Stimulated activated CD4-positive, alpha-beta T cell treated with anti-CD3 and anti-CD28 coated beads, Interleukin-2, amount 100 ng/mL, for 24 hours (primary cell): ENCODE results near the gene SLC17A7.

Experiments used
- DNase-seq, 2 donors: peaks; one replicate each; pipeline ENCODE4 v3.0.0-alpha.2; 2020

SLC17A7 gene

DNA sequence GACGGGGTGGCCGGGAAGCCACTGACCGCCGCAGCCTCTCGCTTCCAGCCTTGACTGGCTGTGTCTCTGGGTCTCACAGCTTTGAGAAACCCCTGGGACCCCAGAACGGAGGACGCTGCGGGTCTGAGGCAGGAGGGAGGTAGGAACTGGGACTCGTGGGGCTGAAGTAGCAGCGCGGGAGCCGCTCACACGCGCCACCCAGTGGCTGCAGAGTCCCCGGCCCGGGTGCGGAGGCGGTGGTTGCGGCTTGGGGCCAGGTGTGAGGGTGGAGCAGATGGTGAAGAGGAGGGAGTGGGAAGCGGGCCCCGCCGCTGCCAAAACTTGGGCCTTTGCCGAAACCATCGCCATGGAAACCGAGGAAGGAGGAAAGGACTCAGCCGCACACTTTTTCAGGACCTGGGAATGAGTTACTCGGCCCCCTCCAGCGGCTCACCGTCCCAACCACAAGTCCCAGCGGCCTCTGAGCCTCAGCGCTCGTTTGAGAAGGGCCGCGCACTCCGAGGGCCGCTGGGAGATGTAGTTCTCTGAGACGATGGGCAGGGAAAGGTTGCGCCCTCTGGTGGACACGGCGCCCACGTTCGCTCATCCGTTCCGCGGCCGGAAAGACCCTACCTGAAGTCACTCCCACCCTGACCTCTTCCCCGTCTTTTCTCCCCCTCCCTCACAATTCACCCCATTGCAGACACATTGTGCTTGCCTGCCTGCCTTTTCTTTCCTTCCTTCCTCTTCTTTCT lies 2.2 kb upstream of the SLC17A7 start:
- peak; percentile 94 to 95 for DNase-seq

DNA sequence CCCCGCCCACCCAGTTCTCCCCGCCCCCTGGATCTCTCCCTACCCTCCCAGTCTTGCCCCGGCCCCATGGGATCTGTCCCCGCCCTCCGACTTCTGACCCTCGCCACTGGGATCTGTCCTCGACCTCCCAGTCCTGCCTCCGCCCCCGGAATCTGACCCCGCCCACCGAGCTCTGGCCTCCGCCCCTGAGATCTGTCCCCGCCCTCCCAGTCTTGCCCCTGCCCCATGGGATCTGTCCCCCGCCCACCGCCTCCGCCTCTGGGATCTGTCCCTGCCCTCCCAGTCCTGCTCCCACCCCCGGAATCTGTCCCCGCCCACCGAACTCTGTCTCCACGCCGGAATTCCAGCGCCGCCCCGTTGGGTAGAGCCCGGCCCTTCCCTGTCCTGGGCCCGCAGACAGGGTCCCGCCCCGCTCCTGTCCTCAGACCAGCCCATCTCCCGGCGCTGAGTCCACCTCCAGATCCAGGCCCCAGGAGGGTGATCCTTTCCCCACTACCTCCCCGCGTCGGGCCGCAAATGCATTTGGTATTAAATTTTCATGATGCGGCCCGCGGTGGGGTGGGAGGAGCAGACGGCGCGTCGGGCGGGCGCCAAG lies 1.5 kb upstream of the SLC17A7 start:
- DNase-seq: peak; percentile 66 to 78

DNA sequence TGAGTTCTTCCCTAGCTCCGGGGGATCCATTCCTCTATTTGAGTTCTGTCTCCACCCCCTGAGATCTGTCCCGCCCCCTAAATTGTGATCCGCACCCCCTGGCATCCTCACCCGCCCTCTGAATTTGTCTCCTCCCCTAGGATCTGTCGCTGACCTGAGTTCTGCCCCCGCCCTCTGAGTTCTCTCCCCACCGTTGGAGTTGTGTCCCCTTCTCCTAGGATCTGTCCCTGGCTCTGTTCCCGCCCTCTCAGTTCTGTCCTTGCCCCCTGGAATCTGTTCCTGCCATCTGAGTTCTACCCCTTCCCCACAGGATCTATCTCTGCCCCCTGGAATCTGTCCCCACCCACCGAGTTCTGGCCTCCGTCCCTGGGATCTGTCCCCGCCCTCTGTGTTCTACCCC lies 1.0 kb upstream of the SLC17A7 start:
- peak in 1 of 2 donors; percentile 35 for DNase-seq

DNA sequence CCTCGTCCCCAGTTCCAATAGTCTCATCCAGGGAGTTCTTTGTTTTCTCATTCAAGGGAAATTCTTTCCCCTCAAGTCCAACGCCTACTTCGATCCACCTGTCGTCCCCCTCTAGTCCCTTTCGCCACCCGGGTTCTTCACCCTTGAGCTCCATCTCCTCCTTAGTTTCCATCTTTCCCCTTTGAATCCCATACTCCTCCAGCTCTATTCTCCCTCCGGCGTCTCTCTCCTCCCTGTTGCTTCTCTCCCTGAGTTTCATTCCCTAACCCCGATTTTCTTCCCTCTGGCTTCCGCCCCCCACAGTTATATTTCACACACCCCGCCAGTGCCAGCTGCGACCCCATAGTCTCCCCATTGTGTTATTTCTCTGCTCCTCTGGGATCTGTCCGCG lies 628 bp upstream of the SLC17A7 start:
- DNase-seq: no peak

DNA sequence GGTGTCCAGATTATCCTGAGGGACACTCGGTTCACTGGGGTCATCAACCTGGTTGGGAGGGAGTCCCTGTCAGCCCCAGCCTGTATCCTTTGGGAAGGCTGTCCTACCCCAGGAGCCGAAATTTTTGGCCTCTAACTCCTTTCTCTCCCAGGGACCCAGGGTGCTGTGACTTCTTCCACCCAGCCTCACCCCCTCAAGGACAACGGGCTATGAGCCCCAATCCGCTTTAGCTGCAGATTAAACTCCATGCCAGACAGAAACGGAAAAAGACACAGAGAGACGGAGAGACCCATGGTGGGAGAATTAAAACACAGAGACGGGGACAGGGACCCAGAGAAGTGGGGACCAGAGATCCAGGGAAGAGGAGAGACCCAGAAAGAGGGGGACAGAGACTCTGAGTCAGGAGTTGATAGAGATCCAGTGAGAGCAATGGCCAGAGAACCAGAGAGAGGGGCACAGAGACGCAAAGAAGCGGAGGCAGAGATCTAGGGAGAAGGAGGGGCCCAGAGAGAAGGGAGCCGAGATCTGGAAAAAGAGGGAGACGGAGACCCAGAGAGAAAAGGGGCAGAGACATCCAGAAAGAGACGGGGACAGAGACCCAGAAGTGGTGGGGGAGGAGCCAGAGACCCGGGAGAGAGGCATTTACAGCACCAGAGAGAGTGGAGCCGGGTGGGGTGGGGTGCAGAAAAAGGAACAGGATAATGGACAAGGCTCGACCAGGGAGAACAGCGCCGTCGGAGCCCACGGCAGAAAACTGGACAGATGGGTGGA lies 703 bp downstream of the SLC17A7 start:
- DNase-seq: no peak

DNA sequence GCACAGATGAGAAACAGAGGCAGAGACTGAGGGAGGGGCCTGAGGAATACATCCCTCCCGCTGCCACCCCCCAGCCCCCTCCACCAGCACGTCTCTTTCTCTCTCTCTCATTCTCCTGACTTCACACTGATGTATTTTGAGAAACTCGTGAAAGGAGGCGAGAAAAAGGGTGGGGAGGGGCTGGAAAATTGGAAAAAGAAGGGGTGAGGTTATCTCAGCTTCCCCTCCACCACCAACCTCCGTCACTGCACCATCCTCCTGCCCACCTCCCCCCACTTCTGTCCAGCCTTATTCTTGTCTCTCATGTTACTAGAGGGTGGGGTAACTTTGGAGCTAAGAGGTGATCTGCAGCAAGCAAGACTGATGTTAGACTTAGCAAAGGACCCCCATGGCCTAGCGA lies 1.5 kb downstream of the SLC17A7 start:
- DNase-seq: no peak

DNA sequence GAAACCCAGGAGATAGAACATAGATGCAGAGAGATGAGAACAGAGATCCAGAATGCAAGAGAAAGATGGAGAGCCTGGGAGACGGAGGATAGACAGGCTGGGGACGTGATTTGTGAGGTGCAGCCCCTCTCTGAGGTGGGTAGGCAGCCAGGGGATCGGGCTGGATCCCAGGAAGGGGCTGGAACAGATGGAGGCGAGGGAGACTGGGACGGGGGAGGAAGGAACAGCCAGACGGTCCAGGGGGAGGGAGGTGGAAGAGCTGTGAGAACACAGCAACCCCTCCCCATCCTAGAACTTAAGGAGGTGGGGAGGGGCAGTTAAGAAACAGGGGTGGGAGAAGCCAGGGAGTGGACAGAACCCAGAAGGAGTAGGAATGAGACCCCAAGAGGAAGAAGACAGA lies 3.1 kb downstream of the SLC17A7 start:
- DNase-seq: no peak

DNA sequence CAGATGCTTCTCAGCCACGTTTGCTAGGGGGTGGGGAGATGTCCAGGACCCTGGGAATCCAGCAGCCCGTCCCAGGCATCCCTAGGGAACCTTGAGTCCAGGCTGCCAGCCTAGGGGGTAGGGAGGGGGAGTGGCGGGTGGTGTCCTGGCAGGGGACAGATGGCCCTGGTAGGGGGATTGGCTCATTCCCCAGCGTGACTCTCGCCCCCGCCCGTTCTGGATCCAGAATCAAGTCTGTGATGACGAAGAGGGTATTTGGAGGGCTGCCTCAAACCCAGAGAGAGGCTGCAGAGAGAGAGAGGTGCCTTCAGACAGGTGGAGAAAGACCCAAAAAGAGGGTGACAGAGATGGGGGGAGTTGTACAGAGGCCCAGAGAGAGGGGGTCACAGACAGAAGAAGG lies 4.1 kb downstream of the SLC17A7 start:
- DNase-seq: no peak

DNA sequence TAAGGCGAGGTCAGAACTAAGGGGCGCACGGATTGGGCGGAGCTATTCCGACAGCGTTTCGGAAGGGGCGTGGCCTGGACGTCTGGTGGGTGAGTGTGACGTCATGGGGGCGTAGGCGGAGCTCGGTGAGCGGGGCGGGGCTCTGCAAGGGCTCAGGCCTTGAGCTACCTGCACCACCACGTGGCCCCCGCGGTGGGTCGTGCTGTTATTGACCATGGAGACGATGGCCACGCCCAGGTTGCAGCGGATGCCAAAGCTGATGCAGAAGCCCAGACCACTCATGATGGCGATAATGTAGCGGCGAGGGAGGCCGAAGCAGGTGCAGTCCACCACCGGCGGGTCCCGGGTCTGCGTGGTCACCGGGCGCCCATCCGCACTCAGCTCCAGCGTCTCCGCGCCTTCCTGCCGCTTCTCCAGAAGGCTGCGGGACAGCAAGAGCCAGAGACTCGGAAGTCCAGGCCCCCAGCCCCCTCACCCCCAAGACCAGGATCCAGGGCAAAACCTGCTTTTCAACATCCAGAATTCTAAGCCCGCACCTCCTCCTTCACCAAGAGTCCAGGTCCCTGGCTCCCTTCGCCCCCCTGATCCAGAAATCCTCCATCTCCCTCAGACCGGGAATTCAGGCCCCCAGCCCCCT lies 4.8 kb downstream of the SLC17A7 start:
- peak; percentile 60 to 76 for DNase-seq

DNA sequence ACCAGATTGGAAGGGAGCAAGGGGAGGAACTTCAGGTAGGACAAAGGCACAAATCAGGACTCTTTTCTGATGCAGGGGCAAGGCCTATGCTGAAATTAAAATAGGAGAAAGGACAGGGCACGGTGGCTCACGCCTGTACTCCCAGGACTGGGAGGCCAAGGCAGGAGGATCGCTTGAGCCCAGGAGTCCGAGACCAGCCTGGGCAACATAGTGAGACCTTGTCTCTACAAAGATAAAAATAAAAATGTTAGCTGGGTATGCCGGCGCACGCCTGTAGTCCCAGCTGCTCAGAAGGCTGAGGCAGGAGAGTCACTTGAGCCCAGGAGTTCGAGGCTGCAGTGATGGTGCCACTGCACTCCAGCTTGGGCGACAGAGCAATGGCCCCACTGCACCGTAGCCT lies 5.7 kb downstream of the SLC17A7 start:
- DNase-seq: no peak

DNA sequence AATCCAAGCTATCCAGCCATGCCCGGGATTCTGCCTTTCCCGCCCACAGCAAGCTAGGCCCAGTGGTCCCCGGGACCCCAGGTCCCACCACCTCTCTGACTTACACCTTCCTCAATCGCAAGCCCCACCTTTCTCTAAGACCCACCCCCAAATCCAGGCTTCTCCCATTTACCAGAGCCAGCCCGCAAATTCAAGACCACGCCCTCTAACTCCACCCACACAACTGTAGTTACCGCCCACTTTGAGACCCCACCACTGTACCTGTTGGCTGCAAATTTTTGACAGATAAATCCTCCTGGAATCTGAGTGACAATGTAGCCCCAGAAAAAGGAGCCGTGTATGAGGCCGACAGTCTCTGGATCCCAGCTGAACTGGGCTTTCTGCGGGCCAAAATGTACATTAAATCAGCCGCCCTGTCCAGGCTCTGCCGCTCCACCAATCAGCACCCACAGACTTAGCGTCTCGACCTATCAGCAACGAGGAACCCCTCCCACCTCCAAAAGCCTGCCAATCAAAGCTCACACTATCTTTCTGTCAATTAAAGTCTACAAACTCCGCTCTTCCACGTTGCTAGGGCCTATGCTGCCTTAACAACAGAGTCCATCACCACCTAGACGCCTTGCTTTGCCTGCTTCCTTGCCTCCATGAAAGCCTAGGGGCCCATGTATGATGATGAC lies 6.3 kb downstream of the SLC17A7 start:
- DNase-seq: no peak

DNA sequence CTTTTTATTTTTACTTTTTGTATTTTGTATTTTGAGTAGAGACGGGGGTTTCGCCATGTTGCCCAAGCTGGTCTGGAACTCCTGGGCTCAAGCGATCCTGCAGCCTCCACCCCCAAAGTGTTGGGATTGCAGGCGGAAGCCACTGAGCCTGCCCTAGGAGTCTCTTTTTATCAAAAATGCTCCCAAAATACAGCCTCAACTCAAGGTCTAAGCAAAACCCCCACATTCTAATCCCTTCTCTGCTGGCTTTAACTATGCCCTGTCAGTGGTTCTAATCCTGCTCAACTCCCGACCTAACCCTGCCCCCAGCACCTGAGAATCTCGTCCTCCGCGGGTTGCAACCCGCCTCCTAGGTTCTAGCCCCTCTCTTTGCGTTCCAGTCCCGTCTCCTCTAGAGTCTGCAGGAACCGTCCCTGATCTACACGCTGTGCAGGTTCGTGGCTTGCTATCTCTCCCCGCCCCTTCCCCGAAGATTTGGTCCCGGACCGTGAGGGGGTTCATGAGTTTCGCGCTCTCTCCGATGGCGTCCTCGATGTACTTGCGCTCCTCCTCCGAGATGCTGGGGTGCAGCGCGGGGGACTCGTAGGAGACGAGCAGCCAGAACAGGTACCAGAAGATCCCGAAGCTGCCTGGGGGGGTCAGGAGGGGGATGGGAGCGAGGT lies 8.0 kb downstream of the SLC17A7 start:
- no peak for DNase-seq

DNA sequence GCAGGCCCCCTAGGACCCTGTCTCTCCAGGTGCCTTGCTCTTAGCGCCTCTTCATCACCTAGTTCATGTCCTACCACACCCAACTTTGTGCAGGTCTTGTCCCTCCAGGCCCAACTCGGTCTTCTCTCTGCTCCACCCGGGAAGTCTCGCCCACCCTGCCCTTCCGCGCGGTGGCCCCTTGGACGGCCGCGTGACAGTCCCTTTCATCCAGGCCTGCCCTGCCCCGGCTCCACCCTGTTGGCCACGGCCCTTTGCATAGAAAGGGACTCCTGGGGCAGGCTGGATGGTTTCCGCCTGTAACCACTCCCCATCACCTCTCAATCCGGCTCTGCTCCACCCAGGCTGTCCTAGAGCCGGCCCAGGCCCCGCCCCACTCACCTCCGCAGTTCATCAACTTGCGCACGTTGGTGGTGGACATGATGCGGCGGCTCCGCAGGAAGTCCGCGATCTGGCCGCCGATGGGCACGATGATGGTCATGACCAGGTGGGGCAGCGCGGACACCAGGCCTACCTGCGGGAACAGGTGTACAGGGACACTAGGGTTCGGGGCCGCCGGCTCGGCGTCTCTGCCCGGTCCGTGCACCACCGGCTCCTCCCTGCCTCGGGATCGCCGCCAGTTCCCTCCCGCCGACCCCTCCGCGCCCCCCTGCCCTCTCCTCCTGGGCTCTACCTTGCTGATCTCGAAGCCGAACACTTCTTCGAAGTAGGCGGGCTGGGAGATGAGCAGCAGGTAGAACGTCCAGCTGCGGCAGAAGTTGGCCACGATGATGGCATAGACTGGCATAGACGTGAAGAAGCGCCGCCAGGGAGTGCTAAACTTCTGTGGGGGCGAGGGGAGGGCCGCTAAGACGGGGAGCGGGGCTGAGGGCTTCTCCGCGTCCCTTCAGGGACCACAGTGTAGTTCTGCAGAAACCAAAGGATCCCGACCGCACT lies 8.9 kb downstream of the SLC17A7 start:
- peak in 1 of 2 donors; percentile 50 for DNase-seq

DNA sequence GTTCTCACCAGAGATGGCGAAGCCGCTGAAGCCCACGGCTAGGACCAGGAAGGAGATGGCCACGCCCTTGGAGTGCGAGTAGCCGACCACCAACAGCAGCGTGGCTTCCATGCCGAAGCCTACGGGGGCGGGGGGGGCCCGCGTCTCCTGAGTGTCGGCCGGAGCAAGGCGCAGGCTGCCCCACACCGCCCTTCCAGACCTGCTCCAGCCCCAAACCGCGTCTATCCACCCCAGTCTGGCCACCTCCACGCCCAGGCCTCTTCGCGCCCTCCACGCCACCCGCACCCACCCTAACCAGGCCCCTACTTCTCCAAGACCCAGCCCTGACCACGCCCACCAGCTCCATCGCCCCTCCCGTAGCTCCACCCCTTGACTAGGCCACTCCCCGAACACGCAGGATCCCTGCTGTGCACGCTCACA lies 10.0 kb downstream of the SLC17A7 start:
- DNase-seq: peak in 1 of 2 donors; percentile 49

DNA sequence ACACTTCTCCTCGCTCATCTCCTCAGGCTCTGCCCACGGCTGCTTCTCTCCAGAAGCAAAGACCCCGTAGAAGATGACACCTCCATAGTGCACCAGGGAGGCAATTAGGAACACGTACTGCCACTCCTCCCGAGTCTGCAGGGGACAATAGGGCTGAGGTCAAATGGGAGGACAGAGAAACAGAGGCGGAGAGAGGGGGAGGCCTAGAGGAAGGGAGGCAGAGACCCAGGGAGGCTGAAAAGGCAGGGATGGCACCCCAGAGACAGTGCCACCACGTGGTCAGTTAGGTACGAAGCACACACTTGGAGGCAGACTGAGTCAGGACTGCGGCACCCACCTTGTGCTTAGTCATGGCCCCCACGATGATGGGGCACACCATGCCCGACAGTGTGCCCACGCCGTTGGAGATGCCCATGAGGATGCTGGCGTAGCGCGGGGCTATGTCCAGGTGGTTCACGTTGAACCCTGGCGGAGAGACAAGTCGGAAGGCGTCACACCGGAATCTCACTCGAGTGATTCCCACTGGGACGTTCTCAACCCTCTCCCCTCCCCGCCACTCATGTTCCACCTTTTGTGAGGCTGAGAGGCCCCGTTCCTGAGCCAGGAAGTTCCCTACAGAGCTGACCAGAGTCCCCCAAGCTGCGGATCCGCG lies 10.5 kb downstream of the SLC17A7 start:
- peak in 1 of 2 donors; percentile 39 for DNase-seq

DNA sequence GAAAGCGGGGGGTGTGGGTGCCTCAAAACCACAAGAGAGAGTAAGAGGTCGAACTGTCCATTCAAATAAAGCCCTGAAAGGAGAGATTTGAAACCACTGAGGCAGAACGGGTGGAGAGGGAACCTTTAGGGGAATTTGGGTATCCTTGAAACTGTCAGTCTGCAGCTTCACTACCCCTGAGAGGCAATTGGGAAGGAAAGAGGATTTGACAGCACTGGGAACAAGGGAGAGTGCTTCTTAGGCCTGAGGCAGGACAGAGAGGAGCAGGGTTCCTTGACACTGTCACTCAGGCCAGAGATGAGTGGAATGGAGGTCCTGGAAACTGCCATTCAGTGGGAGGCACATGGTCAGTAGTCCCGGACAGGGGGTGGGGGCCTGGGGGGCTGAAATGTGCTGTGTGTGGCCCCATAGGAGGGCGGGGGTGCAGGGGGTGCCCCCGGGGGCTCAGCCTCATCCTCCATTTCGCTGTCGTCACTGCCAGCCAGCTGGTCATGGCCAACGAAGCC lies 11.1 kb downstream of the SLC17A7 start:
- no peak for DNase-seq

DNA sequence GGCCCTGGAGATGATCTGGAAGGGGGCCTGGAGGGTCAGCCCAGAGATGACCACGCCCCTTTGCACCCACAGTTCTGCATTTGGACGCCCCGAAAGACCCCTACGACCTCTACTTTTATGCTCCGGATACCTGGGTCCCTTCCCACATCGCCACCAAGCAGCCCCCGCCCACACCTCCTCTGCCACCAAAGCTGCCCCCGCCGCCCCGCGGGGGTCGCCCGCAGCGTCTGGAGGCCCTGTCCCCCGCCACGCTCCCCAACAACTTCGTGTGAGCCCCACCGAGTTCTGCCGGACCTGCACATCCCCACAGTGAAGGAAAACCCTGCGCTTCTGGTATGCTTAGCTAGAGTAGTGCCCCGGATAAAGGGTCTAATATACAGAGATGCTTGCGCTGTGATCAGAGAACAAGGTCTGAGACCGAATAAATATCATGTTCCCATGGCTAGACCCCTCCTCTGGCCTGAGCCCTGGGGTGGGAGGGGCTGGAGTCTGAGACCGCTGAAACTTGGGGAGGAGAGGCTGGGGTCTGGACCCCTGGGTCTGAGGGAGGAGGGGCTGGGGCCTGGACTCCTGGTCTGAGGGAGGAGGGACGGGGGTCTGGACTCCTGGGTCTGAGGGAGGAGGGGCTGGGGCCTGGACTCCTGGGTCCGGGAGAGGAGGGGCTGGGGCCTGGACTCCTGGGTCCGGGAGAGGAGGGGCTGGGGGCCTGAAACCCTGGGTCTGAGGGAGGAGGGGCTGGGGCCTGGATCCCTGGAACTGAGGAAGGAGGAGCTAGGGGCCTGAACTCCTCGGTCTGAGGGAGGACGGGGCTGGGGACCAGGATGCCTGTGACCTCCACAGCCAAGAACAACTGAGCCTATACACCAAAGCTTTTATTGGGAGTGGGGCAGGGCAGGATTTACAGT lies 12.5 kb downstream of the SLC17A7 start:
- no peak for DNase-seq

DNA sequence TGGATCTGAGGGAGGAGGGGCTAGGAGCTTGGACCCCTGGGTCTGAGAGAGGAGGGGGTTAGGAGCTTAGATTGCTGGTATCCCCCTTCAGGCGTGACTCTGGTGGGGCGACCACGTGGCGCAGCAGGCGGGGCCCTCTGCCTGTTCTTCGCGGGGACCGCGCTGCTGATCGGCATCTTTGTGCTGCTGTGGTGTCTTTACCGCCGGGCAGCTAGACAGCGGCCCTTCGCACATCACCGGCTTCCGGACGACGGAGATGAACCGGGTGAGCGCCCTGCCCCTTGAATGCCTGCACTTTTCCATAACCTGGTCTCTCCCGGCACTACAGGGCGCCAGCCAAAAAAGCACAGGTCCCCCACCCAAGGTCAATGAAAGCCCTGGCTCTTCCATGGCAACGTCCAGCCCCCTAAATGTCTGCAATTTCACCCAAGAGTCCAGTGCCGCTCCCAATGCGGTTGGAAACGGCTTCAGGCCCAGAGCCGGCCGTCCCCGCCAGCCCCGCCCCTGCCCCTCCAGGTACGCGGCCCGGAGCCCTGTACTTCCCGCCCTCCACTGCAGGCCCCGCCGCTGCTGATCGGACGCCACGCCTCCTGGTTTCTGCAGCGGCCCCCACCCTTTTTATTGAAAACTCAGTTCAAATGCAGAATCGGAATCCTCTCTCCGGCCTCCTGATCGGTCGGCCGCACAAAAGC lies 13.3 kb downstream of the SLC17A7 start:
- peak in 1 of 2 donors; percentile 37 for DNase-seq

DNA sequence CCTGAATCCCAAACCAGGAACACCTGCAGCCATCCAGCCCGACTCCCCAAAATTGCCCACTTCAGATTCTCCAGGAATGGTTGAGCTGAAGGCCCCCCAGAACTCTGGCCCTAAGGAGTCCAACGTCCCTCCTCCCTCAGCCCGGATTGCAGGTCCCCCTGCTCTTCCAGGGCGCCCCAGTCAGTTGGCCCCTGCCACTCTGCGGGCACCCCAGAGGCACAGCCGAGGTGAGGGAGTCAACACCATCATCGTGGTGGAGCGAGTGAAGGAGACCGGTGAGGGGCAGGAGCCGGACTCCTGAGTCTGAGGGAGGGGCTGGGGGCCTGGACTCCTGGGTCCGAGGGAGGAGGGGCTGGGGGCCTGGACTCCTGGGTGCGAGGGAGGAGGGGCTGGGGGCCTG lies 14.0 kb downstream of the SLC17A7 start:
- no peak for DNase-seq
